ENCODE measurements around the gene NOP14.

GRCh38 chr4:2940267-2941137 is 22.7 kb downstream of the NOP14 start:
- TF ChIP-seq CTCF (conservative IDR thresholded peaks at IDR 0.05; ENCODE audit: low read depth in 2 of 2) (no peak), POLR2AphosphoS5 (IDR thresholded peaks at IDR 0.05; ENCODE audit: low read depth) (no peak; the same call in 1 of the 2 replicates), ZNF114 (CRISPR knock-in tag; IDR thresholded peaks at IDR 0.05) (no peak), EZH2phosphoT487 (IDR thresholded peaks at IDR 0.05; ENCODE audit: unreplicated experiment) (no peak), EZH2 (IDR thresholded peaks at IDR 0.05; ENCODE audit: low read depth, unreplicated experiment) (no peak), REST (IDR thresholded peaks at IDR 0.05; ENCODE audit: unreplicated experiment) (no peak), JUNB (IDR thresholded peaks at IDR 0.05; ENCODE audit: unreplicated experiment) (no peak), CREB1 (CRISPR knock-in tag; IDR thresholded peaks at IDR 0.05; ENCODE audit: low read depth) (no peak)

Data from GM23338 (cell line).